GM18870 (cell line): ENCODE data around the gene CDH11.

Experiments used
- ATAC-seq: cut with Tn5 transposase; IDR thresholded peaks from one replicate; pipeline ENCODE4 v1.9.1; 2021; ENCODE audit warnings: moderate library complexity; ENCODE audit not compliant: unreplicated experiment

Gene CDH11

DNA sequence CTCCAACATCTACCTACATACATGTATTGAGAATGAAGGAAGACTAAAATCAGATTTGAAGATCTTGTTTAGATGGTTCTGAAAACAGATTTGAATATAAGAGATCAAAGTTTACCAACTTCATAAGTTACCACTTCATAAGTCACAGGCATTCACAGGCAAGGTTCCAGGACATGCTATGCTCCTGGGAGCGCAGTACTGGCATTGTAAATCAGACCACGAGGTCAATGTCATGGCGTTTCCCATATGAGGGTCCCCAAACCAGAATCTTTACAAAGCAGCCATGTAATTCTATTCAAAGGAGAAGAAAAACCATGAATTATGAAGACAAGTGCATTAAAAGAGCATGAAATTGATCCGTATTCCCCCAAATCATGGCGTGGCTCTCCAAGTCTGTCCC is 3.0 kb downstream of the CDH11 start:
- ATAC-seq = no peak

- ATAC-seq = peak; percentile 73
Measured at GRCh38 chr16:65117811-65118448, 3.9 kb downstream of the CDH11 start.

- no peak for ATAC-seq
Measured at GRCh38 chr16:65116818-65117430, 4.9 kb downstream of the CDH11 start.

- no peak for ATAC-seq
Measured at GRCh38 chr16:65116216-65116615, 5.6 kb downstream of the CDH11 start.

DNA sequence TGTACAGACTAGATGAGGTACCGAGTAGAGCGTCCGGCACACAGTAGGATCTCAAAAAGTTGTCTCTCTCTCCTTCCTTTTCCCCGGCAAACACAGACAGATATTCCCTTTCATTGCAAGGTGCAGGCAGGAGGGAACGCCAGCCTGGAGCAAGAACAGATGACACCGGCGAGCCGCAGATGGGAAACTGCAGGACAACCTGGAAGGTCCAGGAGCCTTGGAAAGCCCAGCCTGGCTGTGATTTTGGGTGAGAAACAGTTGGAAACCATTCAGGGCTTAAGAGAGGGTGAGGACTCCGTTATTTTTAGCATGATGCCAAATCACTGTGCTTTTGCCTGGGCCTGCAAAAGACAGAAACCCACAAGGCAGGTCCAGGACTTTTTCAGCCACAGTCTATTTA is 7.3 kb downstream of the CDH11 start:
- ATAC-seq = no peak

GRCh38 chr16:65113441-65113840 is 8.4 kb downstream of the CDH11 start:
- no peak for ATAC-seq

DNA sequence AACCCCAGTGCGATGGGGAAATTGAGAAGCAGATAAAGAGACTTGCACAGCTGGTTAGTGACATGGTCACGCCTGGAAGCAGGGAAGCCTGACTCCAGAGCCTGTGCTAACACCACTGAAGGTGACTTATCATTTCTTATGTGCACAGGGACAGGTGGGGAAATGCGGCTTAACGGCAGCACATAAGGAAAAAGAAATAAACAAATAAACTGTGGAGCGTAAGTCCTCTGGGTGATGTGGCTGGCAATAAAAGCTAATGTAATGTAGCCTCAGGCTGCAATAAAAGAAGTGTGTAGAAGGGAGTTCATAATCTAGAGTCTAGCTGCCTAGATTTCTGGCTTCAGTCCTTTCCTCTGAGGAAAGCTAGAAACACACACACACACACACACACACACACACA is 10.6 kb downstream of the CDH11 start:
- no peak for ATAC-seq

- ATAC-seq = no peak
Measured at GRCh38 chr16:65106757-65107156, 15.1 kb downstream of the CDH11 start.

DNA sequence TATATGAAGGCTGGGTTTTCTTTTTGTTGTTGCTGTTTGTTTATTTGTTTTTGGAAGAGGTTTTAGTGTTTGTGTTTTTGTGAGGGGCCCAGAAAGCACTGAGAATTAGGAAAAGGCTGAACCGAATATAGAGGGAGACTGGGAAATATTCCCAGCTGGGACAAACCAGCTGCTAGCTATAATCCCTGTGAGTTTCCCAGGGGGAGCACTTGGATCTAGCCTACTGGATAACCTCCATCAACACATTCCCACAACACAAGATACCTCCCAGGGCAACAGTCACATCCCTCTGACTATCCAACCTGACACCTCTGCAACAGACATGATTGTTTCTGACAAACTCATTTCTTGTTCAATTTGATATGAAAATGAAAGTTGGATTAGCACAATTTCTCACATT is 16.7 kb downstream of the CDH11 start:
- no peak for ATAC-seq

DNA sequence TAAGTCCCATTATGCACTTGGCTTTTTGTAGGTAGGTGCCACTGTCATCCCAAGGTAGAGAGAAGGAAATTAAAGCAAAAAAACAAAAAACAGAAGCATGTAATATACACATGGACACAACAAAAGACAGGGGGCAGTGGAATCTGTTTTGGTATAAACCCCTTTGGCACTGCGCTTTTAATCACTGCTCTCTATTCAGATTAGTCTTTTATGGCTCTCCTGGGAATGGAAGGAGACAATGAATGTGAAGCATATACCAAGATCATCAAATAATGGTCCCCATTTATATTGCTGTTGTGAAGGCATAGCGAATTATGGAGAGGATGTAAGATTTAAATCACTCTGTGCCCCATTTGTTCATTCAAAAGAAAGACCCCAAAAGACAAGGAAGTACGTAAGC is 17.4 kb downstream of the CDH11 start:
- ATAC-seq = no peak

- no peak for ATAC-seq
Measured at GRCh38 chr16:65102326-65102725, 19.5 kb downstream of the CDH11 start.

DNA sequence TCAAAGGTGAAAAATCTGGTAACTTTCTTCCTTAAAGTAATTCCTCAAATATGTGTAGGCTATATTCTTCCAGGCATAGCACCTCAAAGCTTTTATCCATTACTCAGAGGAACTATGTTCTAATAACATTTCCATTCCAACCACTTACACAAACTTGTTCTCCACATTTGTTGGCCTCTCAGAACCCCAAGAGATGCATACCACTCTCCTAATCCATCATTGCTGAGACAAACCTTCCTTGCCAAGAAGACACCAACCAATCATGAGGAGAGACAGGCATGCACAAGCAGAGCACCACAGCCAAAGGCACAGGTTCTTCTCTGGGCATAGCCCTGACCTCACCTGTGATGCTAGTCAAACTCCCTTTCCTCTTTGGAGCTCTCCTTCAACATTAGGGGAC is 20.9 kb downstream of the CDH11 start:
- no peak for ATAC-seq

- no peak for ATAC-seq
Measured at GRCh38 chr16:65099607-65100006, 22.3 kb downstream of the CDH11 start.

- no peak for ATAC-seq
Measured at GRCh38 chr16:65098916-65099315, 22.9 kb downstream of the CDH11 start.

- no peak for ATAC-seq
Measured at GRCh38 chr16:65097296-65097695, 24.6 kb downstream of the CDH11 start.

DNA sequence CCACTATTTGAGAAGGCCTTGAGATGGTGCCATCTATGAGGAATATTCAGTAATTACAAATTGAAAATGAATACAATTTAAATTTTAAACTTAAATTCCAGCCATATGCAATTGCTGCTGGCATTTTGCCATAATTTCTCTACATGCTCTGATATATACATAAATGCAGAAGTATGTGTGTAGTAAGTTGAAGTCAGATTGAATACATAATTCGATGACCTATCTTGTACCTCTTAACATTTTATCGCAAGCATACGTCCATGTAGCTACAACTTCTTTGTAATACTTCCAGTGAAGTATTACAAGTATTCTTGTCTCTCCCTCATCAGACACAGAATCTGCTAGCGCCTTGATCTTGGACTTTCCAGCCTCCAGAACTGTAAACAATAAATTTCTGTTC is 26.0 kb downstream of the CDH11 start:
- ATAC-seq = no peak

GRCh38 chr16:65095090-65095728 is 26.7 kb downstream of the CDH11 start:
- no peak for ATAC-seq

DNA sequence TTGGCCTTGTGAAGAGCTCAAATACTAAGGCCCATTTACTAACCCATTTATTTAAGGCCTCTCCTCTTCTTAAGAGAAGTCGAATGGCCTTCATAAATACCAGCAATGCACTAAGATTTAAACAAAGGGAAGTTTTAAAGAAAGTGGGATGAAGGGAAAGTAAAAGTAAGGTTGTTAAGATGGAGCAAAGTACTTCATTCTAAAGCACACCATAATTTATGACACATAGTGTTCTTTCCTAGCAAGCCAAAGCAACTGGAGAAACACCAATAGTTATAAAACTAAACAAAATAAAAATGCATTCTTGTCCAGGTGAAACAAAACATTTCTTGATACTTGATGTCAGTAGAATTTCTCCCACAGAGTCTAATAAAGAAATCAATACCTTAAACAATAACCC is 27.9 kb downstream of the CDH11 start:
- no peak for ATAC-seq

- ATAC-seq = no peak
Measured at GRCh38 chr16:65083164-65083857, 38.6 kb downstream of the CDH11 start.

DNA sequence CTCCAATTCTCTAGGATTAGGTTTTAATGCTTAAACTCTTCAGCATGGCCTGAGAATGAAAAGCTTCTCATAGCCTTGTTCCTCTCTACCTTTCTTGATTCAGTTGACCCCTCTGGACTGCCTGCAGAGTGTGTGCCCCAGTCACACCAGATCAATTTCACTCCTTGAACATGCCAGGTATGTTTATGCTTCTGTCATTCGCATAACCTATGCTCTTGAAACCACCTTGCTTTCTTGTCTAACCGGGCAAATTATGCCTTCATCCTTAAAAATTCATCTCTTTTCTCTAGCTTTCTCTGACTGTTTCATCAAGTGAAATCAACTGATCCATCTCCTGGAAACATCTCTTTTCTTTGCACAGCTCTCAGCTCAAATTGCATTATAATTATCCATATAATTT is 42.3 kb downstream of the CDH11 start:
- no peak for ATAC-seq

DNA sequence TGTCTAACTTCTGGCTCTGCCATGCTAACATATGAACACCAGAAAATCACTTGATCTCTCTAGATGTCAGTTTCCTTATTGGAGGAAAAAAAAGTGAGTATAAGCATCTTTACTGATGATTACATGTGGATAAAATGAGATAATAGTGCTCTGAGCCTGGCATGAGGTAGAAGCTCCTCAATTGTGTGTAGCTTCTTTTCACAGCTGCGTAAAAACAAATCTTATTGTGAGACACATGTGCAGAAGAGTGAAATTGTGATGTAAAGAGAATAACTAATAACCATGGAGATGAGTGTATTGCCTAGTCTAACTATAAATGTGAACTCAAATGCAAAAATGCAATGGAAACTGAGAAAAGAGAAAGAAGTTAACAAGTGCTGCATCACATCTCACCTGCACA is 44.7 kb downstream of the CDH11 start:
- ATAC-seq = no peak

DNA sequence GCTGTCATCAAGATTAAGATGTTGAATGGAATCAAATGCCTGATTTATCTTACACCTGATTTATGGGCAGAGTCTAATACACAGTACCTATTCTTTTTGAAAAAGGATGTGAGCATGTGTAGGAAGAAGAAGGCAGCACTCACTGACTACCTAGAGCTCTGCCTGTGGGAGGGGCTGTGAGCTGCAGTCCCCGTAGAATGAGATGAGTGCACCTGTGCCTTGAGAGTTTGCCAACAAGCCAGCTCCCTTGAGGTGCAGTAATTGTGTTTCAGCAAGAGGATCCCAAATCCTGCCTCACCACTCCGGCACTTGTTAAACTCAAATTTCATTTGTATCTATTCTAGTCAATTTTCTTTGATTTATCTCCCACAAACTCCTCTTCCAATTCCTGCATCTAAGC is 46.0 kb downstream of the CDH11 start:
- no peak for ATAC-seq
